Astrocyte (in vitro differentiated cells and primary cell): ENCODE results near the gene DCAKD. TPM values are rescaled to one million over a fixed set of nuclear protein-coding genes. Genes with fewer than 3 reads are reported as not detected.
A peak's percentile ranks its signal among the peaks of the same experiment; 100 is the strongest.

Experiments
- DNase-seq: peaks from one replicate; pipeline ENCODE4 v3.0.0-alpha.2; 2010; ENCODE audit warnings: low read depth
- FAIRE-seq: peaks from 2 replicates; lab custom pipeline; 2011; peaks lifted over from hg19 to GRCh38; lab: Jason Lieb, UNC
- H2AFZ ChIP-seq: 2 replicates; pipeline ENCODE4 v1.6.0; 2012; ENCODE audit warnings: low read depth, low read length, inconsistent platforms
- H3K27ac ChIP-seq: 2 replicates; pipeline ENCODE4 v1.5.1; 2011; ENCODE audit warnings: low read depth, low read length, inconsistent platforms
- H3K27me3 ChIP-seq: 2 replicates; pipeline ENCODE4 v1.6.0; 2011; ENCODE audit warnings: low read length, inconsistent platforms; ENCODE audit not compliant: insufficient read depth
- H3K36me3 ChIP-seq: 2 replicates; pipeline ENCODE4 v1.5.1; 2011; ENCODE audit warnings: low read length, inconsistent platforms; ENCODE audit not compliant: insufficient read depth
- H3K4me1 ChIP-seq: 2 replicates; pipeline ENCODE4 v1.5.1; 2011; ENCODE audit warnings: low read length, inconsistent platforms; ENCODE audit not compliant: insufficient read depth
- H3K4me2 ChIP-seq: 2 replicates; pipeline ENCODE4 v1.6.0; 2012; ENCODE audit warnings: low read length, inconsistent platforms
- H3K4me3 ChIP-seq: 2 replicates; pipeline ENCODE4 v1.5.1; 2011; ENCODE audit warnings: low read depth, mild to moderate bottlenecking, low read length, inconsistent platforms; ENCODE audit not compliant: insufficient read depth
- H3K79me2 ChIP-seq: 2 replicates; pipeline ENCODE4 v1.6.0; 2012; ENCODE audit warnings: mild to moderate bottlenecking, low read length, inconsistent platforms; ENCODE audit not compliant: insufficient read depth
- H3K9ac ChIP-seq: 2 replicates; pipeline ENCODE4 v1.6.0; 2012; ENCODE audit warnings: mild to moderate bottlenecking, low read length, inconsistent platforms
- H3K9me3 ChIP-seq: 2 replicates; pipeline ENCODE4 v1.5.1; 2012; ENCODE audit warnings: low read depth, mild to moderate bottlenecking, low read length, inconsistent platforms; ENCODE audit not compliant: insufficient read depth
- H4K20me1 ChIP-seq: 2 replicates; pipeline ENCODE4 v1.6.0; 2012; ENCODE audit warnings: low read length, inconsistent platforms; ENCODE audit not compliant: insufficient read depth
- H3K27ac Mint-ChIP-seq: one replicate; pipeline ENCODE4 v1.8.0; 2021; ENCODE audit warnings: mild to moderate bottlenecking, mixed read lengths; ENCODE audit not compliant: unreplicated experiment
- H3K27me3 Mint-ChIP-seq: one replicate; pipeline ENCODE4 v1.8.0; 2021; ENCODE audit warnings: low read depth, mixed read lengths; ENCODE audit not compliant: unreplicated experiment
- H3K36me3 Mint-ChIP-seq: one replicate; pipeline ENCODE4 v1.8.0; 2021; ENCODE audit warnings: low read depth, mixed read lengths; ENCODE audit not compliant: unreplicated experiment
- H3K4me1 Mint-ChIP-seq: one replicate; pipeline ENCODE4 v1.8.0; 2021; ENCODE audit warnings: low read depth, mixed read lengths; ENCODE audit not compliant: unreplicated experiment
- H3K4me3 Mint-ChIP-seq: one replicate; pipeline ENCODE4 v1.8.0; 2021; ENCODE audit warnings: mild to moderate bottlenecking, moderate library complexity, mixed read lengths; ENCODE audit not compliant: unreplicated experiment
- H3K9me3 Mint-ChIP-seq: one replicate; pipeline ENCODE4 v1.8.0; 2021; ENCODE audit warnings: mild to moderate bottlenecking, mixed read lengths; ENCODE audit not compliant: unreplicated experiment
- CTCF ChIP-seq: IDR thresholded peaks from 2 replicates; pipeline ENCODE4 v1.5.1; 2011; ENCODE audit warnings: low read depth, mild to moderate bottlenecking, inconsistent platforms, low read length, moderate library complexity; ENCODE audit not compliant: insufficient read depth
- EZH2 ChIP-seq: IDR thresholded peaks from 2 replicates; pipeline ENCODE4 v1.6.1; 2012; ENCODE audit warnings: mild to moderate bottlenecking, low read length, inconsistent platforms; ENCODE audit not compliant: insufficient read depth
- total RNA-seq: library from RNA; stranded (reverse); gene quantifications from 2 replicates; pipeline ENCODE4 v1.2.1, GENCODE V29; 2021

DCAKD gene
- total RNA-seq, 1 donor from 2014 or later = 34.8 TPM

- Histone ChIP-seq H3K9me3 (no peaks in the 10 kb centered on the region), H3K4me1 (peaks cover 22% of the 10 kb centered on the region), H3K36me3 (no peaks in the 10 kb centered on the region), H3K9ac (peak overlapping the region; percentile 55), H3K4me3 (peak overlapping the region; percentile 58), H3K4me2 (peak overlapping the region; percentile 84), H4K20me1 (peaks cover 10% of the 10 kb centered on the region), H3K27me3 (no peaks in the 10 kb centered on the region), H3K79me2 (no peaks in the 10 kb centered on the region), H2AFZ (peak overlapping the region; percentile 77), H3K27ac (no peak overlapping the region)
- FAIRE-seq (no peak), DNase-seq (no peak)
- Mint-ChIP-seq H3K4me1 (peaks cover 4% of the 10 kb centered on the region), H3K27me3 (peaks cover 26% of the 10 kb centered on the region), H3K27ac (no peak overlapping the region), H3K4me3 (peak overlapping the region; percentile 91), H3K9me3 (no peaks in the 10 kb centered on the region), H3K36me3 (no peaks in the 10 kb centered on the region)
- TF ChIP-seq CTCF (no peak), EZH2 (no peak)
Measured at GRCh38 chr17:45018514-45018847, 33.0 kb downstream of the DCAKD start.

- Mint-ChIP-seq H3K36me3 (no peaks in the 10 kb centered on the region), H3K4me1 (peaks cover 4% of the 10 kb centered on the region), H3K9me3 (no peaks in the 10 kb centered on the region), H3K4me3 (no peak overlapping the region), H3K27me3 (peaks cover 31% of the 10 kb centered on the region), H3K27ac (no peak overlapping the region)
- H3K27ac ChIP-seq = no peak overlapping the region
- no peak for DNase-seq
- H4K20me1 ChIP-seq = peaks cover 10% of the 10 kb centered on the region
- H3K27me3 ChIP-seq = no peaks in the 10 kb centered on the region
- H3K79me2 ChIP-seq = no peaks in the 10 kb centered on the region
- no peak overlapping the region for H3K9ac ChIP-seq
- H3K36me3 ChIP-seq = no peaks in the 10 kb centered on the region
- H3K4me3 ChIP-seq = no peak overlapping the region
- no peak for FAIRE-seq
- no peak for TF ChIP-seq EZH2
- TF ChIP-seq CTCF = no peak
- H3K4me2 ChIP-seq = no peak overlapping the region
- H3K4me1 ChIP-seq = peaks cover 18% of the 10 kb centered on the region
- no peaks in the 10 kb centered on the region for H3K9me3 ChIP-seq
- H2AFZ ChIP-seq = no peak overlapping the region
Measured at GRCh38 chr17:45016823-45017222, 34.6 kb downstream of the DCAKD start.

- Mint-ChIP-seq H3K4me3 (no peak overlapping the region), H3K9me3 (no peaks in the 10 kb centered on the region), H3K27me3 (peaks cover 31% of the 10 kb centered on the region), H3K4me1 (peaks cover 4% of the 10 kb centered on the region), H3K36me3 (no peaks in the 10 kb centered on the region), H3K27ac (no peak overlapping the region)
- H3K27me3 ChIP-seq = no peaks in the 10 kb centered on the region
- H3K4me3 ChIP-seq = no peak overlapping the region
- no peak for DNase-seq
- H3K9me3 ChIP-seq = no peaks in the 10 kb centered on the region
- H2AFZ ChIP-seq = no peak overlapping the region
- H3K36me3 ChIP-seq = no peaks in the 10 kb centered on the region
- TF ChIP-seq EZH2 (no peak), CTCF (no peak)
- H3K27ac ChIP-seq = no peak overlapping the region
- no peak overlapping the region for H3K9ac ChIP-seq
- H3K79me2 ChIP-seq = no peaks in the 10 kb centered on the region
- FAIRE-seq = no peak
- peaks cover 6% of the 10 kb centered on the region for H4K20me1 ChIP-seq
- peaks cover 12% of the 10 kb centered on the region for H3K4me1 ChIP-seq
- H3K4me2 ChIP-seq = no peak overlapping the region
Measured at GRCh38 chr17:45016237-45016636, 35.2 kb downstream of the DCAKD start.
